ENCODE results near the gene FBXW10.
"Not testable (repeated sequence)": the region's sequence is repeated elsewhere in the genome, so short reads cannot be mapped to it uniquely, and the experiment has no call there.

Gene FBXW10

GRCh38 chr17:18803458-18804245, 59.8 kb downstream of the FBXW10 start:
- not testable (repeated sequence) for H3K4me3 ChIP-seq (ENCODE audit: low read length); DNase-seq (ENCODE audit: low read depth, low spot score)

- not testable (repeated sequence) for H3K4me3 ChIP-seq (ENCODE audit: low read length); DNase-seq (ENCODE audit: low read depth, low spot score)
Observed at GRCh38 chr17:18815924-18816323, 72.1 kb downstream of the FBXW10 start.

GRCh38 chr17:18816489-18817371, 72.9 kb downstream of the FBXW10 start:
- DNase-seq (ENCODE audit: low read depth, low spot score): peak; percentile 65

GRCh38 chr17:18821430-18821829, 77.6 kb downstream of the FBXW10 start:
- DNase-seq (ENCODE audit: low read depth, low spot score); H3K4me3 ChIP-seq (ENCODE audit: low read length): not testable (repeated sequence)

More at GRCh38 chr17:18816489-18817371, 72.9 kb downstream of the FBXW10 start:
- not testable (repeated sequence) for H3K4me3 ChIP-seq (ENCODE audit: low read length)

- H3K4me3 ChIP-seq (ENCODE audit: low read length); DNase-seq (ENCODE audit: low read depth, low spot score): not testable (repeated sequence)
Observed at GRCh38 chr17:18827613-18828012, 83.8 kb downstream of the FBXW10 start.
